Activated CD8-positive, alpha-beta memory T cell treated with anti-CD3 and anti-CD28 coated beads for 1 hour (primary cell): ENCODE measurements around the gene GPSM1.

Experiments
- DNase-seq, 2 donors: peaks; one replicate each; pipeline ENCODE4 v3.0.0-alpha.2; 2020; ENCODE audit warnings: low read depth in 1 of 2; ENCODE audit errors: extremely low read depth in 1 of 2

The GPSM1 gene

DNA sequence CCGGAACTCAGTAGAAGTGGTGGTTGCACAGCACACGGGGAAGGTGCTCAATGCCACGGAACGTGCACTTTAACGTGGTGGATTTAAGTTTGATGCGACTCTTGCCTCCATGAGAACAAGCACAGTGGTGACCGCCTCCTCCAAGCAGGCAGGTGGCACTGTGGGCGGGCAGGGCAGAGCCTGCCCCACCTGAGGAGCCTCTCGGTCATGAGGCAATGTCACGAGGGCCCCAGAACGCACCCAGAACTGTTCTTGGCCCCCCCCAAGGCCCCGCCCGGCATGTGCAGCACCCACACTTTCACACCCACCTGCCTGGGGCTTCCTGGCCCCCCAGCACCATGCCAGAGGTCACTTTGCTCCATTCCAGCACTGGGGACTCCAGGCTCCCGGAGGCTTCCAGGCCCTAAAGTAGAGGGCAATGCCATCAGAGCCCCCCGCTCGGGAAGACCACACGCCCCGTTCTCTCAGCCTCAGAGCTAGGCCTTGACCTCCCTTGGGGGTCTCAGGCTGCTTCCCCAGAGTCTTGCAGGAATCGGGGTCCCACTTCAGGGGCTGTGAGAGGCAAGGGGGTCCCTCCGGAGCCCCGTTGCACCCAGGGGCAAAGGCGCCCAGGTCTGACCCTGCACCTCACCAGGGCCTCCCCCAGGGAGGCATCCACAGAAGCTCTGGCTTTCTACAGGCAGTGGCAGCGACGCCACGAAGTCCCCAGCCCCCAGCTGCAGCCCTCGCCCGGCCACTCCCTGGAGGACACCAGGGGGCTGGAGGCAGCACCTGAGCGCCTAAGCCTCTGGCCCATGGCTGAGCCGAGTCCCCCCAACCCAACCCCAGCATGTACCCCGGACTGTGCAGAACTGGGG lies 37.5 kb upstream of the GPSM1 start:
- DNase-seq: no peak

DNA sequence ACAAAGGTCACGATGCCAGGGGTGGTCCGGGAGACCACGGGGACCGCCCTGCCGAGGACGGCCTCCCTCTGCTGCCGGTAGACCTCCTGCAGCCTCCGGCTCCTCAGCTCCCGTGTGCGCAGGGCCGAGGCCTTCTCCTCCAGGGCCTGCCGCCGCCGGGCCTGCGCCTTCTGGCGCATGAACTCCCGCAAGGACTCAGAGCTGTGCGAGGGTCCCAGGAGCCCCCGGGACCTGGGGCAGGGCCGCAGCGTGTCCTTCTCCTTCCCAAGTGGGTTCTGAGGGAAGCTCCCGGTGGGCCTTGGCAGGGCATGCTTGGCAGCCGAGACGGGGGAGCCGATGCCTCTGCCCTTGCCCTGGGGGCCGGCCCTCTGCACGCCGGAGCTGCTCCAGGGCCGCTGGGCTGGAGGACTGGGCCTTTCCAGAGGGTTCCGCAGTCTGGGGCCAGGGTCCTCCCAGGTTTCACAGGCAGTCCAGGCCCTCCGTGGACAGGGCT lies 36.8 kb upstream of the GPSM1 start:
- no peak for DNase-seq

DNA sequence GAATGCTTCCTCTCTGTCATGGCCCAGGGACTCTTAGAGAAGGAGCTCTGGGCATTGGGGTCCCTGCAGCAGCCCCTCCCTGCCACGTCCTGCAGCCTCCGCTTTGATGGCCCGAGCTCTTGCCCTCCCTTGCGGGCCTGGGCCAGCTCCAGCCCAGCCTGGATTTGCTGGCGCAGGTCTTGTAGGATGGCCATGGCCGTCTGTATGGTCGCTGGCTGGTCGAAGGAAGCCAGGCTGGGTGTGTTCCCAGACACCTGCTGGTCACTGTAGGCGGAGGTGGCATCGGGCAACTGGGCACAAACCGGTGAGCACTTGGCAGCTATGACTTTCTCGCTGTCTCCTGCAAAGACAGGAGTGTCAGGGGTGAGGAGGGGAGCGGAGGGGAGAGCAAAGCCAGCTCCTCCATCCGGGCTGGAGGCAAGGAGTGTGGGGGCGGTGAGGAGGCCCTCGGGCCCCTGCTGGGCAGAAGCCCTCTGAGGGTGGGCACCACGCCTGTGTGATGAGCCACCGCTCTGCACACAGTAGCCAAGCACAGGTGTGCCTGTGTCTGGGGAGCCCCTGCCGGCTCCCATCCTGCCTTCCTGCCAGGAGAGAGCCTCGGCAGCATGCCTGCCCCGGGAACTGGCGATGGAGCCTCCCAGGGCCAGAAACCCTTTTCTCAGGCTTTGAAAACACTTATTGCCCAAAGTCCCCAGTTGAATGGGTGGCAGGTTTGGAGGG lies 35.9 kb upstream of the GPSM1 start:
- no peak for DNase-seq

DNA sequence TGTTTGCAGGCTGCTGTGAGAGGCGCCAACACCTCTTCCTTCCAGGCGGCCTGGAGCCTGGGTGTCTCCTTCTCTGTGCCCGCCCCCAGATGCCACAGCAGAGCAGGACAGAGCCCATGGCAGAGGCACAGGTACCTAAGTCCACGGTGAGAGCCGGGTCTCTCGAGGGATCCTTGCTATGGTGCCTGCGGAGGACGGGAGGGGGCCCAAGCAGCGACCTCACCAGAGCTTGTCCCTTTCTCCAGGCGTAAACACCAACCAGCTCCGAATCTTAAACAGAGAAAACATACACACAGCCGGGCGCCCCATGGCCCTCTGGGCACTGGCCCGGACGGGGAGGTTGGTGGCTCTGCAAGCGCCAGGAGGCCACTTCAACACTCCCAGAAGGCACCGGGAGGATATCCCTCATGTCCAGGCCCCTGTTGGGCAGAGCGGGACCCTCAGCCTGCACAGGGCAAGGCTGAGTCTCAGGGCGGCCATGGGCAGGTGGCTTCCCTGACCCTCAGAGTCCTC lies 35.3 kb upstream of the GPSM1 start:
- no peak for DNase-seq

DNA sequence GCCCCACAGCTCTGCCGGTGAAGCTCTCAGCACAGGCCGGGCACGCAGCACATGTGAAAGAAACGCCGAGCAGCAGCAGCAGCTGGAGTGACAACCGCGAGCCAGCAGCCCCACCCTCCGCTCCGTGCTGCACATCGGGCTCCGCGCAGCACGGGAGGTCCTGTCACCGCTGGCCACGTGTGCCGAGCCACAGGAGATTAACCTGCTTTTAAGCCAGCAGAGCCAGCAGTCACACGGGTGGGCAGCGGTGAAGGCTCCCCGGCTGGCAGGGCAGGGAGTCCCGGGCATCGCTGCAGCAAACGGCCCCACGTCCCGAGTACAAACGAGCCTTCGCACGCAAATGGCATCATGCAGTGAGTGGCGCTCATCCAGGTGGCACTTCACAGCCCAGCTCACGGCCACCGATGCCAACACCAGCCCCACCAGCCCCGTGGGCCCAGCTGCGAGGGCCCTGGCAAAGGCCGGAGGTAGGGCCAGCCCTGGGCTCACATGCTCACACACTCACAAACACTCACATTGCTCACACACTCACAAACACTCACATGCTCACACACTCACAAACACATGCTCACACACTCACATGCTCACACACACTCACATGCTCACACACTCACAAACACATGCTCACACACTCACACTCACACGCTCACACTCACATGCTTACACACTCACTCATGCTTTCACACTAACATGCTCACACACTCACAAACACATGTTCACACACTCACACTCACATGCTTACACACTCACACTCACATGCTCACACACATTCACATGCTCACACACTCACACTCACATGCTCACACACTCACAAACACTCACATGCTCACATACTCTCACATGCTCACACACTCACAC lies 34.5 kb upstream of the GPSM1 start:
- no peak for DNase-seq

DNA sequence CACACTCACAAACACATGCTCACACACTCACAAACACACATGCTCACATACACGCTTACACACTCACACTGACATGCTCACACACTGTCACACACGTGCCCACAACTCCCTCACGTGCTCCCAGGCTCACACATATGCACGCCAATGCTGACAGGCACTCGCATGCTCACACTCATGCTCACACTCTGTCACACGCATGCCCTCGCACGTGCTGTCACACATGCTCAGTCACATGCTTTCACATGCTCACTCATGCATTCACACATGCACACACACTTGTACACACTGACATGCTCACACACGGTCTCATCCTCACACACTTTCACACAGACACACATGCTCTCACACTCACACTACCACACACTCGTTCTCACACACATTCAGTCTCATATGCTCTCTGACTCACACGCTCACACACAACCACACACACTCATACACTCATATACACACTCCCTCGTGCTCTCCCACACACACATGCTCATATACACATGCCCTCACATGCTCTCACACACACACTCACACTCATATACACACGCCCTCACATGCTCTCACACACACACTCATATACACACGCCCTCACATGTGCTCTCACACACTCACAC lies 33.8 kb upstream of the GPSM1 start:
- no peak for DNase-seq

DNA sequence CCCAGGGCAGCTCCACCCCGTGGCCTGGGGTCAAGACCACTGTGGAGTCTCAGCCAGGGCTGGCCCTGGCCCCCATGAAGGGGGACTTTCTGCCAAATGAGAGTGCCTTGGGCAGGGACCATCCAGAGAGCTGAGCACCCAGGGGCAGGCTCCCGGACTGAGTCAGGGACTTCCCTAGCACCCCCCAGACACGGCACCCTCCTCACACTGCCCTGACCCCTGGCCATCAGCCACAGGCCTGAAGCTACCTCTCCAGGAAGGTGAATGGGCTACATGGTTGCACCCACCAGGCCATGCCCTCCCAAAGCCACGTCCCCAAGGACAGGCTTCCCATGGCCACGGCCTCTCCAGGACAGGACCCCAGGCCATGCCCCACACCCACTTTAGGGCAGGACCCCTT lies 32.9 kb upstream of the GPSM1 start:
- no peak for DNase-seq

DNA sequence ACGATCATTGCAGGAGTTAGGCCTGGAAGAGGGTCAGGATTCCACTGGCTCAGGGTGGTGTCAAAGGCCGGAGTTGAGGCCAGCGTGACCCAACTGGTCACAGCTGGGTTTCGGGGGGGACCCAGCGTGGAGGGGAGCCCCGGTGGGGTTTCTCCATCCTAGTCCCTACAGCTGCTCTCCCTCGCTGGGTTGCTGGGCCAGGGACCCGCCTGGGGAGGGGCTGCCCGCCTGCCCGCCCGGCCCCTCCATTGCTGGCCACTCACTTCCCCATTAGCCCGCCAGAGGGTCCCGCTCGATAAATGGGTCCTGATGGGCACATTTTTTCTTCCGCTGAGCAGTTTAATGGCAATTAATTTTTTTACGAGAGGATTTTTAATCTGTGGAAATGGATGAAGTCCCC lies 32.3 kb upstream of the GPSM1 start:
- no peak for DNase-seq

DNA sequence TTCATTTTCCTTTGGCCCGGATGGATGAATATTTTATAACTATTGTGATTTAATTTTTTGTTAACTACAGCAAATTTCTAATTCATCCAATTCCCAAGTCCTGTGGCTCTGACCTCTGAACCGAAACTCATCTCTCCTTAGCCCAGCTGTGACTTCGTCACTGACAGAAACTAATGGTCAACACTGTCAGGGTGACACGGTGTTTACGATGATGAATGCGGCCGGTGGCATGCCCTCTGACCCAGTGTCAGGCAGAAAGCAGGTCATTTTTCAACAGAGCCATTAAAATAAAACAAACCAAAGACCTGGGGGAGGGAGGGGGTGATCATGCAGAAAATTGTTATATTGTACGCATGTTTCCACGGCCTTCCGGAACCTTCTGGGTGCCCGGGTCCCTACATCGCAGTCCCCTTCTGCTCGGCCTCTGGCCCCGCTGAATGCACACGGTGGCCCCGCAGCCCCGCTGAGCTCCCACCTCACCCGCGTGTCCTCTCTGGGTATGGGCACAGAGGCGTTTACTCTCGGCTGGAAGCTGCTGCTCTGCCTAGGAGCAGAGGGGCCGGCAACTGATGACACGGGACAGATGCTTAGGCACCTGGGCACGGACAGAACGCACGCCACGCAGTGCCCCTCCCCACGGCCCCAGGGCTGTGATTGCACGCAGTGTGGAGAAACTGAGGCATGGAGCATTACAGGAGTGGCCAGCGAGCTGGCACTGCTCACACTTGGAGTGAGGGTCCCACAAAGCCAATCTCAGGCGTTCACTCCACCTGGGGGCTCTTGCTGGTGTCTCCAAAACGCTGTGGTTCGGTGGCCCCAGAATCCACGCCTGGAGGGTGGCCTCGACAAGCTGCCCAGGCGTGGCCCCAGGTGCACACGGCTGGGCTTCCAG lies 31.6 kb upstream of the GPSM1 start:
- DNase-seq: no peak

DNA sequence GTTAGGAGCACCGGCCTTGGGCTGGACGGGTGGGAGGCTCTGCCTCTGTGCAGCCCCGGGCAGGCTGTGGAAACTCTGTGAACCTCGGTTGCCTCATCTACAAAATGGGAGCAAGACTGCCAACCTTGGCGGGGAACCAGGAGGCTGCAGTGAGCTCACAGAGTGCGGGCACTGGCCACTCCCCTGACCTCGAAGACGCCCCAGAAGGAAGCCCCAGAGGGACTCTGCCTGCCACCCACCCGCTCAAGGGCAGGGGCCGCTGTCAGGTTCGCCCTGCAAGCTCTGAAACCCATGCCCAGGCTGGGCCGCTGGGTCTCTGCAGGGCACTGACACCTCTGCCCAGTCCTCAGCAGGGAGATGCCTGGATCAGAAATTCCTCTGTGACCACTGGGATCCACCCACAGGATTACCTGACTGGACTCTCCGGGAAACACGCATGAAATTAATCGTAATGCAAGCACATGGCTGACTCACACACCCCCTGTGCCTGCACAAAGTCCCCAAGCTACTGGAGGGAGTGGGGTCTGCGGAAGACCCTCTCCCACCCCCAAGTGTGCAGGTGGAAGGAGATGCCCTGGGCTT lies 30.8 kb upstream of the GPSM1 start:
- DNase-seq: no peak

DNA sequence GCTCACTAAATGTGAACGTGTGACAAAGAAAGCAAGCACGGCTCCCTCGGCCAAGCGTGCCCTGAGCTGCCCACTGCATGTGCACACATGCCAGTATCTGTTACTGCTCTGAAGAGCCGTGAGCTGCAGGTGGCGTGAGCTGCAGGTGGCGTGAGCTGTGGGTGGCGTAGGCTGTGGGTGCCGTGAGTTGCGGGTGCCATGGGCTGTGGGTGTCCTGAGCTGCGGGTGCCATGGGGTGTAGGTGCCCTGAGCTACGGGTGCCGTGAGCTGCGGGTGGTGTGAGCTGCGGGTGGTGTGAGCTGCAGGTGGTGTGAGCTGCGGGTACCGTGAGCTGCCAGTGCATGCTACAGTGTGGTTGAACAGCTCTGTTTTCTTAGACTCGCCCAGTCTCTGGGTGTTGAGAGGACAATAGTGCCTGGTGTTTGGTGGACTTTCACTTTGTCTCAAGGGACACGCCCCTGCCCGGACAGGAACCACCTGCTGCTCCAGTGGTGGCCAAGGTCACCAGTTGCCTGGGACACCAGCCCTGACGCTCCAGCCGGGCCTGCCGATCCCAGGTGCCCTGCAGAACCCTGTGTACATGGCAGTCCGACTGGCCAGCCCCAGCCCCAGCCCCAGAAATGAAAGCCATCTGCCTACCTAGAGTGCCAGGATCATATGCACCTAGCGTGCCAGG lies 30.2 kb upstream of the GPSM1 start:
- DNase-seq: no peak

DNA sequence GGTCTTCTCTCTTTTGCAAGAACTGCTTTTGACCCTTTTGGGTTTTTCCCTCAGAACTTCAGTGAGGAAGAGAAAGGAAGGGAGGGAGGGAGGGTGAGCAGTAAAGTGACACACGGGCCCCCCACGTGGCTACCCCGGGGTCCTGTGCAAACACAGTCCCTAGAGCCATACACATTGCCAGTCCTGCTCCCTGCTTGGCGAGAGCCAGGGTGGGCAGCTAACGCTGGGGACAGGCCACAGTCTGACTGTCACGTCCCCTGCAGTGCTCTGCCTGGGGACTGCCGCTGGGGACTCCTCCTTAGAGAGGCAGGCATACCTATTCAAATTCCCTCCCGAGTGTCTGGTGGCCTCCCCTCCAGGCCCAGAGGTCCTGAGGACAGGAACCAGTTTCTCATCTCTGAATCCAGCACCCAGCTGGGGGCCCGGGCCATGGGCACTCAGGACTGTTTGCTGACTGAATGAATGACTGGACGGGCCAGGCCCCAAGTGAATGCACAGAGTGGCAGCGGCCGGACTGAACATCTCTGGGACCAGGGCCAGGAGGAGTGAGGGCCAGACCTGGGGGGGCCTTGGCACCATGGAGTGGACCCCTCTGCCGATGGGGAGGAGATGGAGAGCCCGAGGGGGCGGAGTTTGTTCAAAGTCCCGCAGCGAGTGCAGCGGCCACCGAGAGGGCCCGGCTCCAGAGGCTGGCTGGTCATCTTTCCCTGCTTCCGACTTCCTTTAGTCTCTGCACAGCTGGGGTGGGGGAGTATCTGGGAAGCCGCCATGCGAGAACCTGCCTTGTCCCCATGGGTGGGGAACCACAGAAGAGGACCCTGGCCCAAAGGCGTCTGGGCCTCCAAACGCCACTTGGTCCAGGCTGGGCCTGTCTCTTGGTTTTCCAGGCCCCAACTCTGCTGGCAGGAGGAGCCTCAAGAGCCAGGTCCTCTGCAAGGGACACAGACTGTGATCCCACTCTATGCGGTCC lies 29.3 kb upstream of the GPSM1 start:
- DNase-seq: no peak

DNA sequence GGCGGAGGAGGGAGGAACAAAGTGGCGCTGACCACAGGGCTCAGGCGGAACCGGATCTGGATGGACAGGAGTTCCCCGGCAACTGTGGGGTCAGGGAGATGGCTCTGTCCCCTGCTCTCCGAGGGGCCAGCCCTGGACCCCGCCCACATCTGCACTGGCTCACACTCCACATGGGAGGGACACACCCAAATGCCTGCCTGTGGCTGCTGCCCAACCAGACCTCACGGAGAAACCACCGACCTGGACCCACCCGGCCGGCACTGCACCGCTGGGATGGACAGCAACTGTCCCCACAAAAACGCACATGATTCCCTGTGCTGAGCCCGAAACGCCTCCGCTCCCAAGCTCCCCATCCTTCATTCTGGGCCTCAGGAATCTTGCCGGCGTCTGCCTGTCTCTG lies 28.2 kb upstream of the GPSM1 start:
- no peak for DNase-seq

DNA sequence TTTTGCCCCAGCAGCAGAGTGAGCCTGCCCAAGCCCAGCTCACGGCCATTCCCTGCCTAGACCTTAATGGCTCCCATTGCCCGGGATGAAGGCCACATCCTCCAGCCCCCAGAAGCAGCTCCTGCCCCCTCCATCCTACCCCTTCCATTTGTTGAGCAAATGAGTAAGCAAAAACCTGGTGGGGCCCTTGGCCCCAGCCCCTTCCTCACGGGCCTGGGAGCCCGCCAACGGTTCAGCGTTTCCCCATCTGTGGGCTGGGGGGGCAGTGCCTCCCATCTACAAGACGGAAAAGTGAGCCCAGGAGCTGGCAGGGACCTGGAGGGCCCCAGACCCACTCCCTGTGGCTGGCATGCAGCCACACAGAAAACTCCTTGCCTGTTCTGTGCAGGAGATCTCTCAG lies 27.8 kb upstream of the GPSM1 start:
- no peak for DNase-seq

DNA sequence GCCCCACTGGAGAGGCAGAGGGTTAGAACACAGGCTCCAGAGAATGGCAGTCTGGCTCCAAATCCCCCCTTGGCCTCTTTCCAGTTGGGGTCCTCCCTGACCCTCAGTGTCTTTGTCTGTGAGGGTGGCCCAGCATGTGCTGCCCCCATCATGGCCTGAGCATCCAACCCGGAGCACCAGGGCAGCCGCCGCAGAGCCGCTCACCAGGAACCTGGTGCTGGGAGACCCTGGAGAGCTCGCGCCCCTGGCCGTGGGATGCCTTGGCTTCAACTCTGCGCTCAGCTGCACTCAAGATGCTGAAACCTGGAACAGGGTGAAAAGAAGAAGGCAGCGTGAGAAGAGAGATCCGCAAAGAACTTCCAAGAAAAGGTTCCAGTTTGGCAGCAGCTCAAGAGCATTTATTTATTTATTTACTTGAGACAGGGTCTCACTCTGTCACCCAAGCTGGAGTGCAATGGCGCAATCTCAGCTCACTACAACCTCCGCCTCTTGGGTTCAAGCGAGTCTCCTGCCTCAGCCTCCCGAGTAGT lies 27.3 kb upstream of the GPSM1 start:
- DNase-seq: no peak

DNA sequence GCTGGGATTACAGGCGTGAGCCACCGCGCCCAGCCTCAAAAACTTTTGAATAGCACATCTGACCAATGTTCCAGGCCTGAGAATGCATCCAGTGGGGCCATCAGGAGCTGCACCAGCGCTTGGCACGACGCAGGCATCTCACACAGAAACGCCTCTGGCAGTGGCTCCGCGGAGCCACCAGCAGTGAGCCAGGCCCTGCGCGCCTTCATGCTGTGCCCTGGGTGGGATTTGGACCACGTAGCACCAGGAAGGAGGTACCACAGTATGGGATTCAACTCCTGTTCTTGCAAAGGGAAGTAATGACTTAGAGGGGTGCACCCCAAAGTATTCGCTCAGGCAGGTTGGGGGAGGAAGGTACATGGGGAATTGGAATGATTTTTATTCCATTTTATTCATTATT lies 26.5 kb upstream of the GPSM1 start:
- DNase-seq: no peak

DNA sequence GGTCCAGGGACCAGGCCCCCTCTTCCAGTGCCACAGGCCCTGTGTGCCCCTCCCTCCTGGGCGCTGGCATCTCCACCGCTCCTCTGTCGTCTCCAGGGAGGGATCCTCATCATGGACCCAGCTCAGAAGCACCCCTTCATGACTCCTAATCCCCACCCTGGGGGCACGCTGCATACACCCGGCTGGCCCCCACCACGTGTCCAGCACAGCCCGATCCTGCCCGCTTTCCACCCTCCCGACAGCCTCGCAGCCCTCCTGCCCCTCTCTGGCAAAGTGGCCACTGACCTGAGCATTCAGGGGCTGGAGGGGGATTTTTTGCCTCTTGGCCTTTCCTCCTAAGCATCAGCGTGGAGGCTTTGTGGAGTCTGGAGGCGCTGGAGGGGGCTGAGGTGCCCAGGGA lies 24.8 kb upstream of the GPSM1 start:
- DNase-seq: no peak
